LNCAP (cell line): ENCODE measurements around the gene PTPRN2.

Experiments used
- TF ChIP-seq, protein P1 (sequence below): fragments of 450-650 bp; IDR thresholded peaks from 2 replicates; pipeline ENCODE4 v1.5.1; 2017; ENCODE audit warnings: mild to moderate bottlenecking

PTPRN2 gene

GRCh38 chr7:157540020-157540419 is 1047.6 kb downstream of the PTPRN2 start:
- TF ChIP-seq, protein P1, sequence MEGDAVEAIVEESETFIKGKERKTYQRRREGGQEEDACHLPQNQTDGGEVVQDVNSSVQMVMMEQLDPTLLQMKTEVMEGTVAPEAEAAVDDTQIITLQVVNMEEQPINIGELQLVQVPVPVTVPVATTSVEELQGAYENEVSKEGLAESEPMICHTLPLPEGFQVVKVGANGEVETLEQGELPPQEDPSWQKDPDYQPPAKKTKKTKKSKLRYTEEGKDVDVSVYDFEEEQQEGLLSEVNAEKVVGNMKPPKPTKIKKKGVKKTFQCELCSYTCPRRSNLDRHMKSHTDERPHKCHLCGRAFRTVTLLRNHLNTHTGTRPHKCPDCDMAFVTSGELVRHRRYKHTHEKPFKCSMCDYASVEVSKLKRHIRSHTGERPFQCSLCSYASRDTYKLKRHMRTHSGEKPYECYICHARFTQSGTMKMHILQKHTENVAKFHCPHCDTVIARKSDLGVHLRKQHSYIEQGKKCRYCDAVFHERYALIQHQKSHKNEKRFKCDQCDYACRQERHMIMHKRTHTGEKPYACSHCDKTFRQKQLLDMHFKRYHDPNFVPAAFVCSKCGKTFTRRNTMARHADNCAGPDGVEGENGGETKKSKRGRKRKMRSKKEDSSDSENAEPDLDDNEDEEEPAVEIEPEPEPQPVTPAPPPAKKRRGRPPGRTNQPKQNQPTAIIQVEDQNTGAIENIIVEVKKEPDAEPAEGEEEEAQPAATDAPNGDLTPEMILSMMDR: no peak

- TF ChIP-seq, protein P1: no peak
Observed at GRCh38 chr7:157539521-157539920, 1048.1 kb downstream of the PTPRN2 start.

DNA sequence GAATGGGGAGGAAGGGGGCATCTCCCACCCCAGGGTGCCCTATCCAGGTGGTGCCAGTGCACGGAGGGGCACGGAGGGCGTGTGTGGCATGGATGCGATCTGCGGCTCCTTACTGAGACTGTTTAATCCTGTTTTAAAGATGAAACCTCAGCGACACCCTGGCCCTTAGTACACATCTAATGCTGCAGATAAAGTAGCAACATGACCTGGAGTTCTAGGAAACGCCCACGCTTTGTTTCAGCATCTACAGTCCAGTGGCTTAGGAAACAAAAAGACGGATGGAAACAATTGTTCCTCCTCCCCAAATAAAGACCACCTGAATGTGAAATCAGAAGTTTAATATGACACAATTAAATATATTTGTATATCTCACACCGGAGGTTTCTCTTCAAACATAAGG is 1048.9 kb downstream of the PTPRN2 start:
- TF ChIP-seq, protein P1: no peak

GRCh38 chr7:157538321-157538720 is 1049.3 kb downstream of the PTPRN2 start:
- TF ChIP-seq, protein P1: no peak

- TF ChIP-seq, protein P1: no peak
Observed at GRCh38 chr7:157537056-157537455, 1050.6 kb downstream of the PTPRN2 start.

DNA sequence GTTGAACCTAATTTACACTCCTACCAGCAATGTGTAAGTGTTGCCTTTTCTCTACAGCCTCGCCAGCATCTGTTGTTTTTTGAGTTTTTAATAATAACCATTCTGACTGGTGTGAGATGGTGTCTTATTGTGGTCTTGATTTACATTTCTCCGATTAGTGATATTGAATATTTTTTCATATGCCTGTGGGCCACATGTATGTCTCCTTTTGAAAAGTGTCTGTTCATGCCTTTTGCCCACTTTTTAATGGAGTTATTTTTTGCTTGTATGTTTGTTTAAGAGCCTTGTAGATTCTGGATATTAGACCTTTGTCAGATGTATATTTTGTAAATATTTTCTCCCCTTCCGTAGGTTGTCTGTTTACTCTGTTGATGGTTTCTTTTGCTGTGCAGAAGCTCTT is 1055.6 kb downstream of the PTPRN2 start:
- TF ChIP-seq, protein P1: no peak

DNA sequence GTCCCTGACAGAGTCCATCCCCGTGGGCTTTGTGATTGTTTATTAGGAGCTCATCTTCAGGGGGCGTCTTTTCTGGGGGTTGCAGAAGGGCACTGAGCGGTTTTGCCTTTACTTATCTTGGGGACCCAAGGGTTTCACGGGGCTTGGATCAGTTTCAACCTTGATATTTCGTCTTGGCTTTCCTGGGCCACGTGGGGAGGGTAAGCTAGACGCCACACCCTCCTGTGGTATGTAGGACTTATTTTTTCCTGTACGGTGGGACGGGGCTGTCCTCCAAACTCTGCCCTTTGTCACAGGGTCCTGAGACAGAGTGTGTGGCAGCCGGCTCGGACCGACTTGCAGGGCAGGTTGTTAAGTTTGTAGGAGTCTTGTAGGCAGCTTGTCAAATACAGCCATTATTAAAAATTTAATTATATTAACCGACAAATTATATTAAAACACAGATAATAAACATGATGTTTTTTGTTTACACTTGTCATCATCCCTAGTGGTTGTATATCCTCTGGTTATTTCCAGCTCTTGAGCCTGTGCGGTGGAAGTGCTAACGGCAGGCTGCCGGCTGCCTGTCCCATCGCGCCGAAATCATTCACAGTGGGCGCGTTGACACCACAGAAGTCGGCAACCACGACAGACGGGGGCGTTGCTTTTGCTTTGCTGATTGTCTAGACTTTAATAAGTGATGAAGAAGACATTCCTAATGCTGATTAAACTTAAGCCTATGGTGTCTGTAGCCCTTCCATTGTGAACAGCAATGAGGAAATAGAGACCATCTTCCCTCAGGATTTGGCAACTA is 1057.7 kb downstream of the PTPRN2 start:
- TF ChIP-seq, protein P1: no peak
